CD14-positive monocyte (primary cell): ENCODE results near the gene POT1. TPM values are rescaled to one million over a fixed set of nuclear protein-coding genes. Genes with fewer than 3 reads are reported as not detected.

ENCODE experiments used
- DNase-seq, 3 donors: peaks; one replicate each; pipeline ENCODE4 v3.0.0-alpha.2; 2011 to 2022
- H2AFZ ChIP-seq: 2 replicates; pipeline ENCODE4 v1.6.0; 2012; ENCODE audit warnings: mild to moderate bottlenecking, low read depth, low read length, inconsistent platforms; ENCODE audit not compliant: insufficient read depth, poor library complexity, severe bottlenecking
- H3K27ac ChIP-seq, 2 donors: 1 replicate in 1 of 2; 2 replicates in 1 of 2; pipeline ENCODE4 v1.5.1; 2012 to 2013; ENCODE audit warnings: low read length in 2 of 2, control low read depth in 1 of 2, inconsistent platforms in 1 of 2, low read depth in 1 of 2, mild to moderate bottlenecking in 1 of 2
- H3K27me3 ChIP-seq, 2 donors: one replicate each; pipeline versions ENCODE4 v1.6.0 to v1.6.1; 2011 to 2013; ENCODE audit warnings: low read length in 2 of 2; ENCODE audit not compliant: control insufficient read depth in 2 of 2, insufficient read depth in 2 of 2
- H3K36me3 ChIP-seq, 2 donors: replicated peaks in 1 of 2; 1 replicate in 1 of 2; 2 replicates in 1 of 2; pipeline versions ENCODE4 v1.5.1 to v1.6.1; 2012 to 2013; ENCODE audit warnings: low read length in 2 of 2, control low read depth in 1 of 2, inconsistent platforms in 1 of 2, mild to moderate bottlenecking in 1 of 2; ENCODE audit not compliant: insufficient read depth in 2 of 2, control insufficient read depth in 1 of 2
- H3K4me1 ChIP-seq, 2 donors: 1 replicate in 1 of 2; 2 replicates in 1 of 2; pipeline versions ENCODE4 v1.5.1 to v1.6.1; 2012 to 2013; ENCODE audit warnings: low read length in 2 of 2, control low read depth in 1 of 2, inconsistent platforms in 1 of 2, mild to moderate bottlenecking in 1 of 2, moderate library complexity in 1 of 2; ENCODE audit not compliant: insufficient read depth in 2 of 2, control insufficient read depth in 1 of 2
- H3K4me2 ChIP-seq: replicated peaks from 2 replicates; pipeline ENCODE3; 2012; ENCODE audit warnings: low read length, moderate library complexity, mild to moderate bottlenecking; ENCODE audit not compliant: poor library complexity, severe bottlenecking; ENCODE audit errors: extremely low read depth
- H3K4me3 ChIP-seq, 3 experiments: fragments of 200-600 bp in 1 of 3; sonication (generic) in 1 of 3; replicated peaks in 1 of 3; 1 replicate in 2 of 3; 2 replicates in 1 of 3; pipeline ENCODE4 v1.5.1; 2011 to 2013; ENCODE audit warnings: low read length in 3 of 3, mild to moderate bottlenecking in 3 of 3, control low read depth in 2 of 3, low read depth in 2 of 3, inconsistent platforms in 1 of 3, moderate library complexity in 1 of 3
- H3K79me2 ChIP-seq: 2 replicates; pipeline ENCODE4 v1.6.0; 2012; ENCODE audit warnings: mild to moderate bottlenecking, control low read depth, inconsistent platforms, low read length, moderate library complexity; ENCODE audit not compliant: insufficient read depth
- H3K9ac ChIP-seq: 2 replicates; pipeline ENCODE4 v1.6.0; 2017; ENCODE audit warnings: low read length, mild to moderate bottlenecking; ENCODE audit not compliant: insufficient read depth, poor library complexity, severe bottlenecking
- H3K9me3 ChIP-seq, 2 donors: replicated peaks in 1 of 2; 1 replicate in 1 of 2; 2 replicates in 1 of 2; pipeline versions ENCODE4 v1.5.1 to v1.6.1; 2012 to 2013; ENCODE audit warnings: low read length in 2 of 2, control low read depth in 1 of 2; ENCODE audit not compliant: control insufficient read depth in 1 of 2, insufficient read depth in 1 of 2
- H4K20me1 ChIP-seq: 2 replicates; pipeline ENCODE4 v1.6.0; 2012; ENCODE audit warnings: mild to moderate bottlenecking, low read length, control low read depth, moderate library complexity; ENCODE audit not compliant: insufficient read depth
- H3K27ac Mint-ChIP-seq, 7 donors: one replicate each; pipeline ENCODE4 v1.8.0; 2020; ENCODE audit warnings: mild to moderate bottlenecking in 7 of 7, mixed read lengths in 7 of 7, moderate library complexity in 6 of 7, inconsistent platforms in 2 of 7
- H3K27me3 Mint-ChIP-seq, 3 donors: one replicate each; pipeline ENCODE4 v1.8.0; 2021 to 2022; ENCODE audit warnings: low read depth in 3 of 3, mild to moderate bottlenecking in 3 of 3, mixed read lengths in 3 of 3, moderate library complexity in 3 of 3, inconsistent platforms in 1 of 3
- H3K36me3 Mint-ChIP-seq, 2 donors: one replicate each; pipeline ENCODE4 v1.8.0; 2020; ENCODE audit warnings: mixed read lengths in 2 of 2, inconsistent platforms in 1 of 2, mild to moderate bottlenecking in 1 of 2
- H3K4me1 Mint-ChIP-seq: one replicate; pipeline ENCODE4 v1.8.0; 2020; ENCODE audit warnings: mild to moderate bottlenecking, mixed read lengths
- H3K4me3 Mint-ChIP-seq, 2 donors: one replicate each; pipeline ENCODE4 v1.8.0; 2020; ENCODE audit warnings: mild to moderate bottlenecking in 2 of 2, mixed read lengths in 2 of 2, moderate library complexity in 1 of 2
- H3K9me3 Mint-ChIP-seq, 7 donors: one replicate each; pipeline ENCODE4 v1.8.0; 2020 to 2022; ENCODE audit warnings: mixed read lengths in 7 of 7, mild to moderate bottlenecking in 6 of 7, moderate library complexity in 6 of 7, inconsistent platforms in 2 of 7
- WGBS: methylation state at CpG from one replicate; pipeline ENCODE4 v1.1.5; 2013; ENCODE audit warnings: missing lambda C conversion rate; ENCODE audit not compliant: insufficient coverage; 5-methylcytosine and 5-hydroxymethylcytosine counted together
- intact Hi-C, 2 donors: fragments of 100-400 bp; cut with micrococcal nuclease; formaldehyde crosslinking; loops; one replicate each; pipeline versions ENCODE4 v1.15.0 to v1.15.1; 2023
- polyA plus RNA-seq, 3 donors: library from polyadenylated mRNA; depleted of rRNA in 1 of 3; unstranded in 2 of 3; stranded (reverse) in 1 of 3; fragments of 300-500 nt in 2 of 3; fragments of >200 nt in 1 of 3; fragmentation: Illumina TruSeq in 2 of 3; gene quantifications; 1 replicate in 2 of 3; 2 replicates in 1 of 3; pipeline ENCODE4 v1.2.3, GENCODE V29; 2012 to 2021
- TF ChIP-seq, protein P1 (sequence below): fragments of 200-600 bp; IDR thresholded peaks from one replicate; pipeline ENCODE4 v1.8.0; 2022; ENCODE audit warnings: antibody characterized with exemption, mild to moderate bottlenecking

The POT1 gene
- polyA plus RNA-seq, 3 donors, result 6.7 to 12.2 (median 10.4) TPM

DNA sequence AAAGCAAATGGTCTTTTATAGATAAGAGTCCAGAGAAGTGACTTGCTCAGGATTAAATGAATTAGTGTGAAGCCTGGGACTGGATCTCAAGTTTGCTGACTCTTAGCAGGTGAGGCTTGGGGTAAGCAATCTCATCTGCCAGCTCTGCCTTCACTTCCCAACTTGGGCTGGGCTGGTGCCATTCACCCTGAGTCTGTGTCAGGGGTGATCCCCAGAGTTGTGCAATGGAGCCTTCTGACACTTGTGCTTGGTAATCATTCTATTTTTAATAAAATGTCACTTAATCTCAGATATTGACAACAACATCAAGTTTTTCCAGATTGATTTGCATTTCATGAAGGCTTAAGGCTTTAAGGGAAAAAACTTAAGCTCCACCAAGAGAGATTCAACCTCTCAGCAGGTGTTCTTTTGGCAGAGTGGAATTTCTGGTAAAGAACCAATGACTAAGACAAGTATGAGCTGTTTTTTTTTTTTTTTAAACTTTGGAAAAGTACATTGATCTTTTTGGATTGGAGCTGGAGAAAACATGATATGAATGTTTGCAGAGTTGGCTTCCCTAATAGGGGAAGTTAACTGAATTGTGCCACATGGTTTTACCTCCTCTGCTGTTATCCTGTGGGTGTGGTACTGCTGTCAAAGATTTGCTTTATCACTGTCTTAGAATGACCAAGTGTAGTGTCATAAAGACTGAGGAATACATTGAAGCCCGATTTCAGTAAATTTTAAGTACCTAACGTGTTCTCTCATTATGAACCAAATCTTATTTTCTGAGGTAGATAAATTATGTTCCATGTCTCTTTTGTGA, 115.4 kb downstream of the POT1 start:
- no peak overlapping the region for H3K27ac ChIP-seq
- H3K36me3 ChIP-seq, result no peaks in the 10 kb centered on the region
- no peaks in the 10 kb centered on the region for H3K9me3 ChIP-seq
- no peak overlapping the region for H3K4me3 ChIP-seq
- no CpG with 5 or more reads among the region's 2 CpGs for WGBS
- intact Hi-C loops, result no loop called here
- Mint-ChIP-seq H3K9me3 (peaks cover 0 to 4% (median 0%) of the 10 kb centered on the region in 7 donors), H3K36me3 (no peaks in the 10 kb centered on the region), H3K27me3 (peaks cover 2 to 7% (median 2%) of the 10 kb centered on the region in 3 donors), H3K4me3 (no peak overlapping the region), H3K27ac (no peak overlapping the region), H3K4me1 (peaks cover 1% of the 10 kb centered on the region)
- H3K4me1 ChIP-seq, result no peaks in the 10 kb centered on the region
- peak in 1 of 3 donors; percentile 25 for DNase-seq
- TF ChIP-seq, protein P1, sequence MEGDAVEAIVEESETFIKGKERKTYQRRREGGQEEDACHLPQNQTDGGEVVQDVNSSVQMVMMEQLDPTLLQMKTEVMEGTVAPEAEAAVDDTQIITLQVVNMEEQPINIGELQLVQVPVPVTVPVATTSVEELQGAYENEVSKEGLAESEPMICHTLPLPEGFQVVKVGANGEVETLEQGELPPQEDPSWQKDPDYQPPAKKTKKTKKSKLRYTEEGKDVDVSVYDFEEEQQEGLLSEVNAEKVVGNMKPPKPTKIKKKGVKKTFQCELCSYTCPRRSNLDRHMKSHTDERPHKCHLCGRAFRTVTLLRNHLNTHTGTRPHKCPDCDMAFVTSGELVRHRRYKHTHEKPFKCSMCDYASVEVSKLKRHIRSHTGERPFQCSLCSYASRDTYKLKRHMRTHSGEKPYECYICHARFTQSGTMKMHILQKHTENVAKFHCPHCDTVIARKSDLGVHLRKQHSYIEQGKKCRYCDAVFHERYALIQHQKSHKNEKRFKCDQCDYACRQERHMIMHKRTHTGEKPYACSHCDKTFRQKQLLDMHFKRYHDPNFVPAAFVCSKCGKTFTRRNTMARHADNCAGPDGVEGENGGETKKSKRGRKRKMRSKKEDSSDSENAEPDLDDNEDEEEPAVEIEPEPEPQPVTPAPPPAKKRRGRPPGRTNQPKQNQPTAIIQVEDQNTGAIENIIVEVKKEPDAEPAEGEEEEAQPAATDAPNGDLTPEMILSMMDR, result no peak
- H3K79me2 ChIP-seq, result no peaks in the 10 kb centered on the region
- H2AFZ ChIP-seq, result no peak overlapping the region
- H3K9ac ChIP-seq, result no peak overlapping the region
- no peaks in the 10 kb centered on the region for H3K27me3 ChIP-seq
- no peak overlapping the region for H3K4me2 ChIP-seq
- no peaks in the 10 kb centered on the region for H4K20me1 ChIP-seq

DNA sequence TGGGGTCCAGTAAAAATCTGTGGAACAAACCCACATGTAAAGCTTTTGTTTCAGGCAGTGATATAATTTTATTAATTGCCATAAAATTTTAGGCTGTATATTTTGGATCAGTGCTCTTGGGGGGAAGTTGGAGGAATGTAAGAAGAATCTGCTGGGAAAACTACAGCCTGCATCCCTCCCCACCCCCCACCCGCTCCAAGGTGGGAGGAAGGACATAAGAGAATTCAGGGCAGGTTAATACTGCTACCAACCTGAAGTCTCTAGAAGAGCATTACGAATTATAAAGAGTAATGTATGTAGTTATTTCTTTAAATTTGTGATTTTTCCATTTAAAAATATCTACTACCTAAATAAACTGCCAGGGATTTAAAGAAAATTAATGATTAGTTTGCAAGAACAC, 116.9 kb downstream of the POT1 start:
- TF ChIP-seq, protein P1, result no peak
- no peak overlapping the region for H3K4me3 ChIP-seq
- DNase-seq, result no peak
- no peaks in the 10 kb centered on the region for H3K79me2 ChIP-seq
- no CpG with 5 or more reads among the region's 2 CpGs for WGBS
- peaks cover 0 to 4% (median 0%) of the 10 kb centered on the region in 7 donors for H3K9me3 Mint-ChIP-seq
- peaks cover 1% of the 10 kb centered on the region for H3K4me1 Mint-ChIP-seq
- no peak overlapping the region for H2AFZ ChIP-seq
- peaks cover 2 to 6% (median 2%) of the 10 kb centered on the region in 3 donors for H3K27me3 Mint-ChIP-seq
- no peak overlapping the region for H3K4me3 Mint-ChIP-seq
- H3K36me3 Mint-ChIP-seq, result no peaks in the 10 kb centered on the region
- no peak overlapping the region for H3K4me2 ChIP-seq
- intact Hi-C loops, result no loop called here
- H3K27me3 ChIP-seq, result no peaks in the 10 kb centered on the region
- H3K9me3 ChIP-seq, result no peaks in the 10 kb centered on the region
- no peak overlapping the region for H3K27ac Mint-ChIP-seq
- no peaks in the 10 kb centered on the region for H4K20me1 ChIP-seq
- H3K27ac ChIP-seq, result no peak overlapping the region
- no peak overlapping the region for H3K9ac ChIP-seq
- H3K4me1 ChIP-seq, result no peaks in the 10 kb centered on the region
- no peaks in the 10 kb centered on the region for H3K36me3 ChIP-seq
